Lower lobe of right lung (tissue), 2 donors: ENCODE data around the gene SYDE2. TPM values are rescaled to one million over a fixed set of nuclear protein-coding genes. Genes with fewer than 3 reads are reported as not detected.
"Not testable (repeated sequence)": the region's sequence is repeated elsewhere in the genome, so short reads cannot be mapped to it uniquely, and the experiment has no call there.

Experiments
- ATAC-seq, 2 donors: fragments of 200-7000 bp; cut with Tn5 transposase; one replicate each; pipeline ENCODE4 v1.9.1; 2020 to 2022; ENCODE audit warnings: mild to moderate bottlenecking in 2 of 2, moderate library complexity in 2 of 2
- DNase-seq: peaks from one replicate; pipeline ENCODE4 v3.0.0-alpha.2; 2020
- H3K27ac ChIP-seq: fragments of 200-600 bp; one replicate; pipeline ENCODE4 v1.8.0; 2022
- H3K27me3 ChIP-seq: fragments of 200-600 bp; one replicate; pipeline ENCODE4 v1.8.0; 2022; ENCODE audit warnings: low read depth
- H3K36me3 ChIP-seq: fragments of 200-600 bp; one replicate; pipeline ENCODE4 v1.8.0; 2022; ENCODE audit warnings: mild to moderate bottlenecking
- H3K4me1 ChIP-seq: fragments of 200-600 bp; one replicate; pipeline ENCODE4 v1.8.0; 2022
- H3K4me3 ChIP-seq: fragments of 200-600 bp; one replicate; pipeline ENCODE4 v1.8.0; 2022; ENCODE audit warnings: mild to moderate bottlenecking
- H3K9me3 ChIP-seq: fragments of 200-600 bp; one replicate; pipeline ENCODE4 v1.8.0; 2022
- CTCF ChIP-seq: fragments of 200-600 bp; IDR thresholded peaks from one replicate; pipeline ENCODE4 v1.8.0; 2022; ENCODE audit warnings: antibody characterized with exemption, mild to moderate bottlenecking
- intact Hi-C: fragments of 100-400 bp; cut with DNase I; formaldehyde crosslinking; loops from one replicate; pipeline ENCODE4 v1.11.0; 2022
- total RNA-seq: library from RNA; stranded (reverse); fragmentation: NEBNext Ultra II Directional; extraction: Animal tissue kit (Norgen Biotek cat#: 25700); gene quantifications from one replicate; pipeline ENCODE4 v1.2.1, GENCODE V29; 2021
- donor health status: DM: no; HTN: yes; CAD: no; lungs with severe emphysema.

Gene SYDE2
- total RNA-seq, 1 donor from 2014 or later, result 21.3 TPM

- H3K9me3 ChIP-seq, result no peaks in the 10 kb centered on the region
- intact Hi-C loops, result no loop called here
- no peaks in the 10 kb centered on the region for H3K4me1 ChIP-seq
- H3K36me3 ChIP-seq, result no peaks in the 10 kb centered on the region
- H3K27me3 ChIP-seq, result no peaks in the 10 kb centered on the region
- peak overlapping the region; percentile 96 for H3K27ac ChIP-seq
- DNase-seq, result no peak
- peak in 1 of 2 donors; percentile 0 for ATAC-seq
- no peak for TF ChIP-seq CTCF
- peak overlapping the region; percentile 78 for H3K4me3 ChIP-seq
These were observed 951 bp downstream of the SYDE2 start for GRCh38 chr1:85199667-85200462.

GRCh38 chr1:85198864-85199263, 2.0 kb downstream of the SYDE2 start:
- Histone ChIP-seq H3K4me3 (peak overlapping the region; percentile 78), H3K4me1 (no peaks in the 10 kb centered on the region), H3K27ac (no peak overlapping the region), H3K27me3 (no peaks in the 10 kb centered on the region), H3K36me3 (no peaks in the 10 kb centered on the region), H3K9me3 (no peaks in the 10 kb centered on the region)
- TF ChIP-seq CTCF, result no peak
- DNase-seq, result no peak
- ATAC-seq, result no peak
- intact Hi-C loops, result no loop called here

GRCh38 chr1:85196358-85196757, 4.5 kb downstream of the SYDE2 start:
- Histone ChIP-seq H3K9me3 (no peaks in the 10 kb centered on the region), H3K36me3 (no peaks in the 10 kb centered on the region), H3K27ac (no peak overlapping the region), H3K27me3 (no peaks in the 10 kb centered on the region), H3K4me1 (no peaks in the 10 kb centered on the region), H3K4me3 (peak overlapping the region; percentile 78)
- no peak for ATAC-seq
- DNase-seq, result no peak
- no peak for TF ChIP-seq CTCF
- intact Hi-C loops, result no loop called here

- DNase-seq (no peak), ATAC-seq (no peak)
- Histone ChIP-seq H3K27ac (no peak overlapping the region), H3K4me3 (peak overlapping the region; percentile 78), H3K9me3 (no peaks in the 10 kb centered on the region), H3K4me1 (no peaks in the 10 kb centered on the region), H3K27me3 (no peaks in the 10 kb centered on the region), H3K36me3 (no peaks in the 10 kb centered on the region)
- TF ChIP-seq CTCF, result no peak
- intact Hi-C loops, result no loop called here
These were observed 5.1 kb downstream of the SYDE2 start for GRCh38 chr1:85195703-85196102.

GRCh38 chr1:85192129-85192528, 8.7 kb downstream of the SYDE2 start:
- DNase-seq, result not testable (repeated sequence)

GRCh38 chr1:85189120-85189519, 11.7 kb downstream of the SYDE2 start:
- Histone ChIP-seq H3K27ac (no peak overlapping the region), H3K4me3 (no peak overlapping the region), H3K9me3 (no peaks in the 10 kb centered on the region), H3K36me3 (no peaks in the 10 kb centered on the region), H3K27me3 (no peaks in the 10 kb centered on the region), H3K4me1 (no peaks in the 10 kb centered on the region)
- TF ChIP-seq CTCF, result no peak
- intact Hi-C loops, result no loop called here
- ATAC-seq (no peak), DNase-seq (no peak)

More at GRCh38 chr1:85192129-85192528, 8.7 kb downstream of the SYDE2 start:
- intact Hi-C loops, H3K4me1 ChIP-seq, ATAC-seq, H3K27me3 ChIP-seq, H3K36me3 ChIP-seq, H3K9me3 ChIP-seq, H3K4me3 ChIP-seq, H3K27ac ChIP-seq: not testable (repeated sequence)
